Bladder microvascular endothelial cell (primary cell): Measurements from ENCODE around the gene LMLN. TPM values are rescaled to one million over a fixed set of nuclear protein-coding genes. Genes with fewer than 3 reads are reported as not detected.

ENCODE experiments used
- total RNA-seq: library from RNA; depleted of rRNA; stranded (reverse); fragments of >200 nt; gene quantifications from 2 replicates; pipeline ENCODE4 v1.2.3, GENCODE V29; 2014

Gene LMLN
- total RNA-seq: 2.1 and 7.2 TPM in 2 replicates

GRCh38 chr3:197959891-197960693, at the start of gene LMLN:
TSS of gene LMLN (plus strand) at chr3:197960217. CDS start at chr3:197960246, 29 bp downstream.

GRCh38 chr3:197949778-197950676, 10.0 kb upstream of the LMLN start, which contains the start of gene RPL35A:
TSS of gene RPL35A (plus strand) at chr3:197950190. CDS start at chr3:197950968, 778 bp downstream.

Other genes with a start within 250 kb of the LMLN start
- 10.1 and 10.7 TPM in 2 replicates for gene RUBCN, start 223.3 kb upstream of the LMLN start, total RNA-seq
- gene FYTTD1, start 210.3 kb upstream of the LMLN start, total RNA-seq: 27.0 and 53.4 TPM in 2 replicates
- gene LRCH3, start 169.0 kb upstream of the LMLN start, total RNA-seq: 61.0 and 90.9 TPM in 2 replicates
- 515 and 741 TPM in 2 replicates for gene RPL35A, start 10.0 kb upstream of the LMLN start, total RNA-seq